T-helper 2 cell (primary cell): Measurements from ENCODE around the gene GALNT3.

Experiments
- DNase-seq, 5 experiments: peaks; one replicate each; pipeline versions ENCODE4 v3.0.0 to v3.0.0-alpha.2; 2012 to 2022
- total RNA-seq, 2 donors: gene quantifications; one replicate each; lab custom pipeline; 2026; lab: John Stamatoyannopoulos, UW

The GALNT3 gene
- 6.3 to 6.5 reads per million in 2 donors for total RNA-seq

- DNase-seq: peak in 3 of 5 experiments; percentile 23 to 60 (median 27)
Measured at GRCh38 chr2:165793779-165794535, at the start of gene GALNT3. GALNT3 (minus strand) TSS chr2:165794247; CDS start chr2:165770700, 23,547 bp downstream.

- DNase-seq: no peak
Measured at GRCh38 chr2:165843351-165843750, 49.3 kb upstream of the GALNT3 start.

- no peak for DNase-seq
Measured at GRCh38 chr2:165840333-165840958, 46.4 kb upstream of the GALNT3 start.

GRCh38 chr2:165839610-165840009 is 45.6 kb upstream of the GALNT3 start:
- DNase-seq: no peak

- DNase-seq: no peak
Measured at GRCh38 chr2:165837122-165837521, 43.1 kb upstream of the GALNT3 start.

GRCh38 chr2:165835363-165835762 is 41.3 kb upstream of the GALNT3 start:
- DNase-seq: no peak

- no peak for DNase-seq
Measured at GRCh38 chr2:165833156-165833555, 39.1 kb upstream of the GALNT3 start.

GRCh38 chr2:165827921-165828276 is 33.9 kb upstream of the GALNT3 start:
- DNase-seq: no peak

GRCh38 chr2:165827016-165827920 is 33.2 kb upstream of the GALNT3 start:
- DNase-seq: no peak

GRCh38 chr2:165825041-165825440 is 31.0 kb upstream of the GALNT3 start:
- DNase-seq: no peak

- no peak for DNase-seq
Measured at GRCh38 chr2:165820296-165820695, 26.2 kb upstream of the GALNT3 start.

- no peak for DNase-seq
Measured at GRCh38 chr2:165818920-165819319, 24.9 kb upstream of the GALNT3 start.

GRCh38 chr2:165815299-165816141 is 21.5 kb upstream of the GALNT3 start:
- no peak for DNase-seq

- no peak for DNase-seq
Measured at GRCh38 chr2:165814473-165814872, 20.4 kb upstream of the GALNT3 start.

- DNase-seq: no peak
Measured at GRCh38 chr2:165811592-165812370, 17.7 kb upstream of the GALNT3 start.

- DNase-seq: no peak
Measured at GRCh38 chr2:165810418-165810817, 16.4 kb upstream of the GALNT3 start.

- no peak for DNase-seq
Measured at GRCh38 chr2:165804719-165805118, 10.7 kb upstream of the GALNT3 start.

- DNase-seq: no peak
Measured at GRCh38 chr2:165803123-165803760, 9.2 kb upstream of the GALNT3 start.

GRCh38 chr2:165801176-165801575 is 7.1 kb upstream of the GALNT3 start:
- no peak for DNase-seq

- peak in 2 of 5 experiments; percentile 13 to 83 for DNase-seq
Measured at GRCh38 chr2:165796819-165797530, 2.9 kb upstream of the GALNT3 start.
